Natural killer cell (primary cell): ENCODE measurements around the gene RAB3IP. TPM values are rescaled to one million over a fixed set of nuclear protein-coding genes. Genes with fewer than 3 reads are reported as not detected.

ENCODE experiments used
- ATAC-seq, 3 donors: fragments of 150-1000 bp in 2 of 3; fragments of 200-7000 bp in 1 of 3; cut with Tn5 transposase; 1 replicate in 1 of 3; 2 replicates in 2 of 3; pipeline ENCODE4 v1.10.0; 2021; ENCODE audit warnings: mild to moderate bottlenecking in 2 of 3, moderate library complexity in 2 of 3
- DNase-seq, 2 donors: peaks; one replicate each; pipeline versions ENCODE4 v3.0.0 to v3.0.0-alpha.2; 2013 to 2021; ENCODE audit warnings: mixed read lengths in 1 of 2
- H3K27ac ChIP-seq: one replicate; pipeline ENCODE4 v1.5.1; 2013; ENCODE audit warnings: mild to moderate bottlenecking, low read length
- H3K27me3 ChIP-seq: one replicate; pipeline ENCODE4 v1.6.1; 2013; ENCODE audit warnings: low read length; ENCODE audit not compliant: control insufficient read depth, insufficient read depth
- H3K36me3 ChIP-seq: one replicate; pipeline ENCODE4 v1.6.1; 2013; ENCODE audit warnings: low read length; ENCODE audit not compliant: control insufficient read depth, insufficient read depth
- H3K4me1 ChIP-seq: one replicate; pipeline ENCODE4 v1.6.1; 2013; ENCODE audit warnings: low read length; ENCODE audit not compliant: control insufficient read depth, insufficient read depth
- H3K4me3 ChIP-seq: one replicate; pipeline ENCODE4 v1.5.1; 2013; ENCODE audit warnings: low read length
- H3K9me3 ChIP-seq: one replicate; pipeline ENCODE4 v1.6.1; 2013; ENCODE audit warnings: low read length; ENCODE audit not compliant: control insufficient read depth, insufficient read depth
- H3K27ac Mint-ChIP-seq, 2 donors: one replicate each; pipeline ENCODE4 v1.8.0; 2022; ENCODE audit warnings: mild to moderate bottlenecking in 2 of 2, mixed read lengths in 2 of 2, moderate library complexity in 1 of 2
- H3K27me3 Mint-ChIP-seq, 2 donors: one replicate each; pipeline ENCODE4 v1.8.0; 2022; ENCODE audit warnings: low read depth in 2 of 2, mixed read lengths in 2 of 2
- H3K36me3 Mint-ChIP-seq: one replicate; pipeline ENCODE4 v1.8.0; 2022; ENCODE audit warnings: mixed read lengths
- H3K4me1 Mint-ChIP-seq, 2 donors: one replicate each; pipeline ENCODE4 v1.8.0; 2022; ENCODE audit warnings: mixed read lengths in 2 of 2
- H3K4me3 Mint-ChIP-seq: one replicate; pipeline ENCODE4 v1.8.0; 2022; ENCODE audit warnings: mild to moderate bottlenecking, moderate library complexity, mixed read lengths
- H3K9me3 Mint-ChIP-seq, 2 donors: one replicate each; pipeline ENCODE4 v1.8.0; 2022; ENCODE audit warnings: mixed read lengths in 2 of 2
- WGBS: methylation state at CpG from one replicate; pipeline ENCODE4 v1.1.7; 2013; ENCODE audit warnings: missing lambda C conversion rate; ENCODE audit not compliant: insufficient coverage; 5-methylcytosine and 5-hydroxymethylcytosine counted together
- intact Hi-C: fragments of 100-400 bp; cut with micrococcal nuclease; formaldehyde crosslinking; loops from one replicate; pipeline ENCODE4 v1.14.2; 2022
- total RNA-seq, 4 donors: library from RNA; stranded (reverse); fragments of 120-200 nt in 1 of 4; gene quantifications; one replicate each; pipeline versions ENCODE4 v1.2.3 to v1.2.4, GENCODE V29; 2013 to 2022
- TF ChIP-seq, protein P1 (sequence below): fragments of 200-600 bp; IDR thresholded peaks from one replicate; pipeline ENCODE4 v1.8.0; 2022; ENCODE audit warnings: antibody characterized with exemption

The RAB3IP gene
- total RNA-seq, 3 donors from 2014 or later (not counting 1 experiment from before 2014, with no cell fraction given), result 6.7 to 8.7 (median 8.5) TPM

DNA sequence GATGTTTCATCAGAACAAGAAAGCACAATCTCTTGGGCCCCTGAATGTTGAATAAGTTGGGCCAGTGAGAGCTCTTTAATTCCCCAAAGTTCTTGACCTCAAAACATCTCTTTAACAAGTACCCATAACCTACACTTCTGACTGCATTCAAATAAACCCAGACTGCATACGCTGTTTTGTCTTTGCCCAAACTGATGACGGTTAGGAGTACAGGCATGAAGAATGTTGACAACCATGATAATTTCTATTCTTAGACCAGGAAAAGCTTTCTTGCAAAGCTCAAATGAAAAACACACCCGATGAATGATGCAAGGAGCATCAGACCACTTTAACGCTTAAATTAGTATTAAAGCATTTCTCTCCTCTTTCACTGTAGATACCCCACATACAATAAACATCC, 11.7 kb upstream of the RAB3IP start:
- no peak overlapping the region for H3K27ac Mint-ChIP-seq
- TF ChIP-seq, protein P1, sequence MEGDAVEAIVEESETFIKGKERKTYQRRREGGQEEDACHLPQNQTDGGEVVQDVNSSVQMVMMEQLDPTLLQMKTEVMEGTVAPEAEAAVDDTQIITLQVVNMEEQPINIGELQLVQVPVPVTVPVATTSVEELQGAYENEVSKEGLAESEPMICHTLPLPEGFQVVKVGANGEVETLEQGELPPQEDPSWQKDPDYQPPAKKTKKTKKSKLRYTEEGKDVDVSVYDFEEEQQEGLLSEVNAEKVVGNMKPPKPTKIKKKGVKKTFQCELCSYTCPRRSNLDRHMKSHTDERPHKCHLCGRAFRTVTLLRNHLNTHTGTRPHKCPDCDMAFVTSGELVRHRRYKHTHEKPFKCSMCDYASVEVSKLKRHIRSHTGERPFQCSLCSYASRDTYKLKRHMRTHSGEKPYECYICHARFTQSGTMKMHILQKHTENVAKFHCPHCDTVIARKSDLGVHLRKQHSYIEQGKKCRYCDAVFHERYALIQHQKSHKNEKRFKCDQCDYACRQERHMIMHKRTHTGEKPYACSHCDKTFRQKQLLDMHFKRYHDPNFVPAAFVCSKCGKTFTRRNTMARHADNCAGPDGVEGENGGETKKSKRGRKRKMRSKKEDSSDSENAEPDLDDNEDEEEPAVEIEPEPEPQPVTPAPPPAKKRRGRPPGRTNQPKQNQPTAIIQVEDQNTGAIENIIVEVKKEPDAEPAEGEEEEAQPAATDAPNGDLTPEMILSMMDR, result no peak
- intact Hi-C loops, result no loop called here
- no peaks in the 10 kb centered on the region for H3K4me1 Mint-ChIP-seq
- H3K36me3 ChIP-seq, result no peaks in the 10 kb centered on the region
- WGBS, result 95% methylated on average over 4 of the region's 4 CpGs
- H3K4me3 ChIP-seq, result no peak overlapping the region
- H3K36me3 Mint-ChIP-seq, result no peaks in the 10 kb centered on the region
- no peak overlapping the region for H3K27ac ChIP-seq
- DNase-seq (no peak), ATAC-seq (no peak)
- peaks cover 10 to 46% of the 10 kb centered on the region in 2 donors for H3K27me3 Mint-ChIP-seq
- H3K27me3 ChIP-seq, result peaks cover 8% of the 10 kb centered on the region
- no peaks in the 10 kb centered on the region for H3K9me3 ChIP-seq
- H3K4me3 Mint-ChIP-seq, result no peak overlapping the region
- H3K9me3 Mint-ChIP-seq, result no peaks in the 10 kb centered on the region
- H3K4me1 ChIP-seq, result no peaks in the 10 kb centered on the region

DNA sequence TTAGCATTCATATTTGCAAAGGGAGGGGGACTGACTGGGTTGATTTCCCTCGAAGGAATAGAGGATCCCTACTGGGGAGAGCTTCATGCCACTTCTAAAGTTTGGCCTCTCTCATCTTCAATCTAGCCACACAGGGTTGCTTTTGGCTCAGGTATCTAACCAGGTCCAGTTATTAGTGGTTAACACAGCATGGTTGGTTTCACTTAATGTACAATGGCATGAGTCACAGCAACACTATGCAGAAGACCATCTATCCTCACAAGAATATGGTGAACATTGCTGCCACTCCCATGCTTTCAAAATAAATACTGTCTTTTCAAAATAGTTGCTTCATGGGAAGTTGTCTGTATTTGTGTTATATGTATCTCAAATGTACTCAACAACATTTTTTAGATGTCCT, 6.6 kb upstream of the RAB3IP start:
- Mint-ChIP-seq H3K27me3 (peaks cover 13 to 47% of the 10 kb centered on the region in 2 donors), H3K4me3 (no peak overlapping the region)
- TF ChIP-seq, protein P1, result no peak

DNA sequence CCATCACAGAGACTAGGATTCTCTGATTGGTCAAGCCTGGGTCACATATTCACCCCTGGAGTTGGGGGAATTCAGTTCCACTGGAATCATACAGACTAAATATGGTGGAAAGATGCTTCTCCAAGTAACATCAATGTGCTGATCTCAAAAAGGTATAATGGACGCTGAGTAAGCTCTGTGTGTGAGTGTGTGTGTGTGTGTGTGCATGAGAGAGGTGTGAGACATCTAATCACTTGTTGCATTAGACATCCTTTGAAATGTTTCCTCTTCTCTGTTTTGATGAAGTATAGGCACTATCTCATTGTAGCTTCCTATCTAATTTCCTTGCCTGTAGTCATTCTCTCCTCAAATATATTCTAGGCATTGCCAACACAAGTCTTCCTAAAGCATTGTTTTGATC, 5.0 kb upstream of the RAB3IP start:
- ATAC-seq (no peak), DNase-seq (no peak)
- Mint-ChIP-seq H3K27ac (no peak overlapping the region), H3K9me3 (no peaks in the 10 kb centered on the region), H3K4me3 (no peak overlapping the region), H3K27me3 (peaks cover 14 to 40% of the 10 kb centered on the region in 2 donors), H3K36me3 (no peaks in the 10 kb centered on the region), H3K4me1 (no peaks in the 10 kb centered on the region)
- TF ChIP-seq, protein P1, result no peak
- peaks cover 5% of the 10 kb centered on the region for H3K27me3 ChIP-seq
- intact Hi-C loops, result no loop called here
- no peak overlapping the region for H3K27ac ChIP-seq
- H3K4me3 ChIP-seq, result no peak overlapping the region
- H3K36me3 ChIP-seq, result no peaks in the 10 kb centered on the region
- H3K4me1 ChIP-seq, result peaks cover 4% of the 10 kb centered on the region
- 73% methylated on average over 1 of the region's 1 CpG for WGBS
- no peaks in the 10 kb centered on the region for H3K9me3 ChIP-seq

More for the DNA sequence above, 6.6 kb upstream of the RAB3IP start:
- Mint-ChIP-seq H3K27ac (no peak overlapping the region), H3K9me3 (no peaks in the 10 kb centered on the region), H3K36me3 (no peaks in the 10 kb centered on the region), H3K4me1 (no peaks in the 10 kb centered on the region)
- peaks cover 5% of the 10 kb centered on the region for H3K27me3 ChIP-seq
- no peaks in the 10 kb centered on the region for H3K9me3 ChIP-seq
- ATAC-seq, result no peak
- DNase-seq, result no peak
- H3K4me1 ChIP-seq, result no peaks in the 10 kb centered on the region
- intact Hi-C loops, result no loop called here
- no peak overlapping the region for H3K27ac ChIP-seq
- H3K36me3 ChIP-seq, result no peaks in the 10 kb centered on the region
- H3K4me3 ChIP-seq, result no peak overlapping the region
- WGBS, result 100% methylated on average over 1 of the region's 1 CpG
